Stimulated activated CD8-positive, alpha-beta memory T cell treated with anti-CD3 and anti-CD28 coated beads, Interleukin-4, amount 100 ng/mL, for 24 hours (primary cell): ENCODE results near the gene BIRC2.

Experiments
- DNase-seq: peaks from one replicate; pipeline ENCODE4 v3.0.0-alpha.2; 2020; ENCODE audit warnings: low read depth

Gene BIRC2

GRCh38 chr11:102375720-102376399 is 28.8 kb downstream of the BIRC2 start:
- DNase-seq: no peak

- DNase-seq: no peak
These were observed 30.9 kb downstream of the BIRC2 start for GRCh38 chr11:102377891-102378290.

- DNase-seq: no peak
These were observed 31.8 kb downstream of the BIRC2 start for GRCh38 chr11:102378818-102379217.

GRCh38 chr11:102382384-102382783 is 35.4 kb downstream of the BIRC2 start:
- no peak for DNase-seq

- no peak for DNase-seq
These were observed 36.8 kb downstream of the BIRC2 start for GRCh38 chr11:102383839-102384238.

- no peak for DNase-seq
These were observed 37.5 kb downstream of the BIRC2 start for GRCh38 chr11:102384419-102385079.

GRCh38 chr11:102385085-102386007 is 38.3 kb downstream of the BIRC2 start:
- no peak for DNase-seq

GRCh38 chr11:102386136-102386734 is 39.2 kb downstream of the BIRC2 start:
- DNase-seq: no peak

GRCh38 chr11:102387043-102387781 is 40.2 kb downstream of the BIRC2 start:
- no peak for DNase-seq

- DNase-seq: no peak
These were observed 42.2 kb downstream of the BIRC2 start for GRCh38 chr11:102389253-102389652.

- DNase-seq: peak; percentile 21
These were observed 43.9 kb downstream of the BIRC2 start for GRCh38 chr11:102390667-102391465.

GRCh38 chr11:102391549-102392237 is 44.7 kb downstream of the BIRC2 start:
- no peak for DNase-seq

GRCh38 chr11:102393272-102393730 is 46.3 kb downstream of the BIRC2 start:
- DNase-seq: no peak

GRCh38 chr11:102395720-102396393 is 48.8 kb downstream of the BIRC2 start:
- no peak for DNase-seq

GRCh38 chr11:102396708-102397563 is 49.9 kb downstream of the BIRC2 start:
- DNase-seq: no peak

- no peak for DNase-seq
These were observed 51.3 kb downstream of the BIRC2 start for GRCh38 chr11:102398297-102398696.

- DNase-seq: no peak
These were observed 52.2 kb downstream of the BIRC2 start for GRCh38 chr11:102399189-102399588.

- DNase-seq: no peak
These were observed 53.6 kb downstream of the BIRC2 start for GRCh38 chr11:102400603-102401002.
